Bladder microvascular endothelial cell (primary cell): ENCODE results near the gene NEUROG2. TPM values are rescaled to one million over a fixed set of nuclear protein-coding genes. Genes with fewer than 3 reads are reported as not detected.

Experiments used
- total RNA-seq: library from RNA; depleted of rRNA; stranded (reverse); fragments of >200 nt; gene quantifications from 2 replicates; pipeline ENCODE4 v1.2.3, GENCODE V29; 2014

NEUROG2 gene
- total RNA-seq: not detected in 2 replicates

GRCh38 chr4:112516066-112516470 is at the start of gene NEUROG2:
Gene NEUROG2, minus strand, starts transcription at chr4:112516180. Its CDS starts 705 bp downstream, at chr4:112515475.

Other genes with a start within 250 kb of the NEUROG2 start
- 7.3 and 21.4 TPM in 2 replicates for gene TIFA, start 230.3 kb downstream of the NEUROG2 start, total RNA-seq
- gene ALPK1, start 218.8 kb downstream of the NEUROG2 start, total RNA-seq: 4.2 and 5.3 TPM in 2 replicates
- gene ZGRF1, start 120.7 kb upstream of the NEUROG2 start, total RNA-seq: 8.1 and 12.0 TPM in 2 replicates
- gene LARP7, start 121.0 kb upstream of the NEUROG2 start, total RNA-seq: 22.8 and 27.2 TPM in 2 replicates